Fibroblast of pulmonary artery (primary cell): ENCODE results near the gene TNNI3K.

Source experiments
- DNase-seq: peaks from one replicate; pipeline ENCODE4 v3.0.0-alpha.2; 2010; ENCODE audit warnings: low read depth
- H3K4me3 ChIP-seq: replicated peaks from 2 replicates; pipeline ENCODE4 v1.5.1; 2011; ENCODE audit warnings: low read depth, mild to moderate bottlenecking, control low read depth, low read length, moderate library complexity
- TF ChIP-seq, protein P1 (sequence below): IDR thresholded peaks from 2 replicates; pipeline ENCODE4 v1.5.1; 2011; ENCODE audit warnings: mild to moderate bottlenecking, control low read depth, low read length, inconsistent platforms; ENCODE audit errors: missing control alignments

TNNI3K gene

DNA sequence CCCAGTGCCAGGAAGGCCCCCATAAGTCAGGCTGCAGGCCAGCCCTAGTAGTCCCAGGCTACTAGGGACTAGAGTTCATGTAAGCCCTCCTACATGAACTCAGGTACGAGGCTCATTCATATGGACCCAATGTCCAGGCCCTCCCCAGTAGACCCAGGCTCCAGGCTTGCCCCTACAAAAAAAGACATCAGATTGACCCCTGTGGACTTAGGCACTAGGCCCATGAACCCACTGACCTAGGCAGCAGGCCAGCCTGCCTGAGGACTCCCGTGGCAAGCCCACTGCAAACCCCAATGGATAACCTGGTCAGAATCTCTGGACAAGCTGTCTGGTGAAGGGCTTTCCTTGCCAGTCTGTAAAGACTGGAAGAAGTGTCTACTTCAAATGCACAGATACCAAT lies 51.2 kb downstream of the TNNI3K start:
- no peak for DNase-seq
- TF ChIP-seq, protein P1, sequence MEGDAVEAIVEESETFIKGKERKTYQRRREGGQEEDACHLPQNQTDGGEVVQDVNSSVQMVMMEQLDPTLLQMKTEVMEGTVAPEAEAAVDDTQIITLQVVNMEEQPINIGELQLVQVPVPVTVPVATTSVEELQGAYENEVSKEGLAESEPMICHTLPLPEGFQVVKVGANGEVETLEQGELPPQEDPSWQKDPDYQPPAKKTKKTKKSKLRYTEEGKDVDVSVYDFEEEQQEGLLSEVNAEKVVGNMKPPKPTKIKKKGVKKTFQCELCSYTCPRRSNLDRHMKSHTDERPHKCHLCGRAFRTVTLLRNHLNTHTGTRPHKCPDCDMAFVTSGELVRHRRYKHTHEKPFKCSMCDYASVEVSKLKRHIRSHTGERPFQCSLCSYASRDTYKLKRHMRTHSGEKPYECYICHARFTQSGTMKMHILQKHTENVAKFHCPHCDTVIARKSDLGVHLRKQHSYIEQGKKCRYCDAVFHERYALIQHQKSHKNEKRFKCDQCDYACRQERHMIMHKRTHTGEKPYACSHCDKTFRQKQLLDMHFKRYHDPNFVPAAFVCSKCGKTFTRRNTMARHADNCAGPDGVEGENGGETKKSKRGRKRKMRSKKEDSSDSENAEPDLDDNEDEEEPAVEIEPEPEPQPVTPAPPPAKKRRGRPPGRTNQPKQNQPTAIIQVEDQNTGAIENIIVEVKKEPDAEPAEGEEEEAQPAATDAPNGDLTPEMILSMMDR, result no peak
- no peak overlapping the region for H3K4me3 ChIP-seq

DNA sequence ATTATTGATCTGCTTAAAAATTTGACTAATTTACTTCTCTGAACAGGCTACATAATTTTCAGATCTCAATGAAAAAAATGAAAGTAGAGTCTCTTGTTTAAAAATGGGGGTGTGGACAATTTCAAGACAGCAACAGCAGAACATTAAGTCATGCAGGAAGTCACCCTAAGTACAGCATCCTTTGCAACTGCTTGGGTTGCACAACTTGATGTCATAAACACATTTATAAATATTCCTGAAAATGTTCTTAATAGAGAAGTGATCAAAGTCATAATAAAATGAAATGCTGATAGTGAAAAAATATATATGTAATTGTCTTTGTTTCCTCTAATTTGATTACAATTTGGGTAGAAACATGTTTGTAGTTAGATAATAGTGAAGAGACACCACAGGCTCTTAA lies 79.3 kb downstream of the TNNI3K start:
- TF ChIP-seq, protein P1, result no peak
- H3K4me3 ChIP-seq, result no peak overlapping the region
- DNase-seq, result no peak

DNA sequence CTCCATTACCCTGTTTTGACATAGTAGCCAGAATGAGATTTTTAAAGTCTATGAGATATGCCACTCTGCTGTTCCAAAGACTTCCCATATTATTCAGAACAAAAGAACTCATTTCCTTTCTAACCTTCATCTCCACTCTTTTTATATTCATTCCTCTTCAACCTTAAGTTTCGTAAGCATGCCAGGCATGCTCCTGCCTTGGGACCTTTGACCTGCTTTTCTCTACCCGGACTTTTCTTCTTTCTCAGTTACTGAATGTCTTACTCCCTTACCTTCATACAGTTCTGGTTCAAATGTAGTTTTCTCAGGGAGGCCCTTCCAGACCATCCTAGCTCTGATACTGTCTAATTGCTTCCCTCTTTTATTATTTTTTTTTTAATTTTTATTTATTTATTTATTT lies 81.1 kb downstream of the TNNI3K start:
- H3K4me3 ChIP-seq, result no peak overlapping the region
- no peak for DNase-seq
- TF ChIP-seq, protein P1, result no peak

DNA sequence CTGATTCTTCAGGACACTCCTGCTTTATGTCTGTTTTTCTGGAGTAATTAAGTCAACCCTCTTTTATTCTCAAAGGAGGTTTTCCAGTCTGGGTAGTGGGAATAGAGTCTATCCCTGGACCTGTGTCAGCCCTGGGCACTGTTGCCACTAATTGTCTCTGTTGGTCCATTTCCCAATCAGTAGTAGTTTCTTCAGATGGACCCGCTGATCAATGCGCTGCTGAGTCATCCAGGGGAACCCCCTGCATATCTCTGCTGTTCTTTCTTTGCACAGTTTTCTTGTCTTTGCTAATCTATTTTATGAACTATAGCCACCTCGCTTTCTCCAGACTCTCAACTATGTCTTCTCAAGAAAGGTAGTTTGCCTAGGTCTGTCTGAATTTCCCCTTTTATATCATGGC lies 82.5 kb downstream of the TNNI3K start:
- TF ChIP-seq, protein P1, result no peak

DNA sequence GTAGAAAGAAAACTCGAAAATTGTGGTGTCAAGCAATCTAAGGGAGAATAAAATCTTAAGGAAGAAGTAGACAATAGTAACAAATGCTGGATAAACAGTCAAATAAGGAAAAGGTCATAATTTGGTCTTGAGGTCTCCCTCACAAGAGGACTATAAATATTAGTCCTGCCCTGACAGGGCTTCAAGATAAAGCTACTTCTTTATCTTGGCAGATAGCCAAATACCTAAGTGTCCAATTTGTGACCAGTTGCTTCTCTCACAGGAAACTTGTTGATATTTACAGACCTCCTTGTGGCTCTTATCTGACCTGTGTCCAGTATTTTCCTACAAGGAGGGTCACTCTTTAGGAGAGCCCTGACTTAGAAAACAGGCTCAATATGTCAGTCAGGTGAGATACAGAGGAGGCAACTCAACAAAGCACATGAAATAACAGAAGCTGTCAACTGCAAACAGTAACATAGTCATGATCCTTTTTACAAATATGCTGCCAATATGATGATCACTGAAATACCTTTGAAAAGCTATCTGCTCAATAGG lies 88.8 kb downstream of the TNNI3K start:
- TF ChIP-seq, protein P1, result no peak
- no peak overlapping the region for H3K4me3 ChIP-seq
- no peak for DNase-seq

More for the DNA sequence above, 82.5 kb downstream of the TNNI3K start:
- DNase-seq, result no peak
- no peak overlapping the region for H3K4me3 ChIP-seq

DNA sequence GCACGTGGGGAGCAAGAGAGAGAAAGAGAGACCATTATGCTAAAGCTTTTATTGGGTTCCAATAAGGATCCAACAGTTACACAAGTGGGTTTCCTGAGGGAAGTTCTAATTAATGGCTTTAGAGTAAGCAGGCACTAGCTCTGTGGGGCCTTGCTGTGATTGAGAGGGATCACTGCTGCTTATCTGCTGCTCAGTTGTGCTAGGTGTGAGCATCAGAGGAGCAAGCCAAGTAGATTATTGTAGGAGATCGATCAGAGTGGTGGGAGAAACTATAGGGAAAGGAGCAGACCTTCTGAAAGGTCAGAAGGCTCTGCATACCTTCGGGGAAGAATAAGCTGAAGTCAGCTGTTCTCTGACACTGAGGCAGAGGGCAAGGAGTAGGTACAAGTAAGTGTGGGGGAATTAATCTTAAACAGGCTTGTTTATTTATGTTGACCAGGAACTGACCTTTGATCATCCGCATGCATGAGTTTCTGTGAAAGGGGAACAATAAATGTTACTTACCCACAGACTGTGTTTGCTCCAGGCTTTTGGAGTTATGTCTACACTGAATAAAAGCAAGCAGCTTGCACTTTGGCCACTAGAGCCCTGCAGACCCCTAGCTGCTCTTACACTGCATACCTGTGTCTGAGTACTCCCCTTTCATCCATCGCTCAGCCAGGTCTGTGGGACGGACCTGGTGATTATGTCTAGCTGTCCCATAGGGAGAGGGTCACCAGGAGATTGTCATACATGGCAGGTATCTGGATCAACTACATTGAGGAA lies 89.7 kb downstream of the TNNI3K start:
- no peak for DNase-seq
- H3K4me3 ChIP-seq, result no peak overlapping the region
- TF ChIP-seq, protein P1, result no peak

DNA sequence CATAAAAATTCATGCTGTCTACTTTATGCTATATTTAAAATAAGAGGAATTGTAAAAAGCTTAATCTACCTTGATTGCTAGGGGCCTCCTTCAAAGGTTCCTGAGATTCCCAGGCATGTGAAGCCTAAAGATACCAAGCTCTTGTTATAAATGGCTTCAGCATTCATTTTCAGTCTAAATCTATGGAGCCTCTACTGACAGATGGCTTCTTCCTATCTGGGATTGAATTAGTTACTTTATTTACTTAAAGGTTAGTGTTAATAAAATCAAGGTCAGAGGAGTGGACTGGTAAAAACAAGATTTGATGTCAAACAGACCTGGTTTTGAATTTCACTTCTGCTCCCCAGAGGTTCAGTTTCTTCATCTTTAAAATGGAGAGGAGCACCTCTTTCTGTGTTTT lies 93.7 kb downstream of the TNNI3K start:
- no peak overlapping the region for H3K4me3 ChIP-seq
- TF ChIP-seq, protein P1, result no peak
- DNase-seq, result no peak
